Stimulated activated naive B cell treated with anti-CD40 and anti-IgM and Interleukin-4, amounts not matched to agents 10 μg/mL and 1 μg/mL and 100 μg/mL, for 72 hours (primary cell): Measurements from ENCODE around the gene G6PD.
"Not testable (repeated sequence)": the region's sequence is repeated elsewhere in the genome, so short reads cannot be mapped to it uniquely, and the experiment has no call there.

Source experiments
- ATAC-seq, 2 donors: fragments of 150-1000 bp; cut with Tn5 transposase; replicated peaks; 2 replicates each; pipeline ENCODE4 v1.10.0; 2021; ENCODE audit warnings: moderate library complexity in 1 of 2
- DNase-seq: peaks from one replicate; pipeline ENCODE4 v3.0.0; 2021
- H3K27ac Mint-ChIP-seq: one replicate; pipeline ENCODE4 v1.8.0; 2022; ENCODE audit warnings: mild to moderate bottlenecking, mixed read lengths
- H3K27me3 Mint-ChIP-seq, 2 donors: one replicate each; pipeline ENCODE4 v1.8.0; 2022; ENCODE audit warnings: mixed read lengths in 2 of 2
- H3K36me3 Mint-ChIP-seq, 2 donors: one replicate each; pipeline ENCODE4 v1.8.0; 2022; ENCODE audit warnings: mixed read lengths in 2 of 2, mild to moderate bottlenecking in 1 of 2
- H3K4me1 Mint-ChIP-seq, 2 donors: one replicate each; pipeline ENCODE4 v1.8.0; 2022; ENCODE audit warnings: mixed read lengths in 2 of 2, mild to moderate bottlenecking in 1 of 2
- H3K4me3 Mint-ChIP-seq, 2 donors: one replicate each; pipeline ENCODE4 v1.8.0; 2022; ENCODE audit warnings: mild to moderate bottlenecking in 2 of 2, mixed read lengths in 2 of 2, moderate library complexity in 1 of 2
- H3K9me3 Mint-ChIP-seq, 2 donors: one replicate each; pipeline ENCODE4 v1.8.0; 2022; ENCODE audit warnings: mixed read lengths in 2 of 2, mild to moderate bottlenecking in 1 of 2

Gene G6PD

DNA sequence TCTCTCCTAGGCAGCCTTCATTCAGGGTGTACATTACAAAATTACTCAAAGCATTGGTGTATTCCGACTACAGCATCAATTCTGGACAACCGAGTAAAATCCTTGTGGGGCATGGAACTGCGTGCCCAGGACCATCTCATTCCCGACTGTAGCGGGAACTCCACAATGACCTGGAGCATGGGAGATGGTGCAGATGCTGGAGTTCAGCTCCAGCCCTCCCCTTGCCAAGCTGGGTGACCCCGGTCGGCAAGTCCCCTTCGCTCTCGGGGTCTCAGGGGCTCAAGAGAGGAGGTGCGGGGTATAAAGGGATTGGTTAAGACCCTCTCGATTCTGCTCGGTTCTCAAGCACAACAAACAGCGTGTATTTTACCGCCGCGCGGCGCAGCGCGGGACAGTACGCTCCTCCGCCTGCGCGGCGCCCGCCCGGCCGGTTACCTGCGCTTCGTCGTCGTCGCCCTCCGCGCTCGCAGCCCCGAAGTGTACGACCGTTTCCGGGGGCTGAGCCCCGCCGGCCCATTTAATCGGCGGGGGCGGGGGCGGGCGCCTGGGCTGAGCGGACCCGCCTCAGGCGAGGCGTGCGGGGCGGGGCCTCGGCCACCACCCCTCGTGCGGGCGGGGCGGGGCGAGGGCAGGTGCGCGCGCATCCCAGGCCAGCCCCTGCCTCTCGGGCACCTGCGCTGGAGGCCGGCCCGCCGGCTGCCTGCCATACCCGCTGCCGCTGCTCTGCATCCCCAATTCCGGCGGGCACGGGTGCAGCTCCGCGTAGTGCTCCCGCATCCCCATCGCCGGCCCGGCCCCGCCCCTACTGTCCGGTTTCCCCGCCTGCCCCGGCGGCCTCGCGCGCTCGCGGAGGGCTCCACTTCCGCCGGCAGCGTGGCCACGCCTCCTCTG is at the start of gene G6PD:
Gene G6PD (minus strand): TSS at position 493 of the 891 bp plus-strand sequence. CDS start 691 bp downstream, outside the sequence.
- DNase-seq (peak; percentile 74), ATAC-seq (peak; percentile 54 to 55)
- Mint-ChIP-seq H3K27me3 (no peaks in the 10 kb centered on the region), H3K27ac (peak within 1 kb of the TSS; percentile 91), H3K9me3 (no peaks in the 10 kb centered on the region), H3K4me1 (peaks cover 30 to 61% of the 10 kb centered on the region in 2 donors), H3K4me3 (peak within 1 kb of the TSS; percentile 87 to 88), H3K36me3 (peaks cover 27 to 29% of the 10 kb centered on the region in 2 donors)

DNA sequence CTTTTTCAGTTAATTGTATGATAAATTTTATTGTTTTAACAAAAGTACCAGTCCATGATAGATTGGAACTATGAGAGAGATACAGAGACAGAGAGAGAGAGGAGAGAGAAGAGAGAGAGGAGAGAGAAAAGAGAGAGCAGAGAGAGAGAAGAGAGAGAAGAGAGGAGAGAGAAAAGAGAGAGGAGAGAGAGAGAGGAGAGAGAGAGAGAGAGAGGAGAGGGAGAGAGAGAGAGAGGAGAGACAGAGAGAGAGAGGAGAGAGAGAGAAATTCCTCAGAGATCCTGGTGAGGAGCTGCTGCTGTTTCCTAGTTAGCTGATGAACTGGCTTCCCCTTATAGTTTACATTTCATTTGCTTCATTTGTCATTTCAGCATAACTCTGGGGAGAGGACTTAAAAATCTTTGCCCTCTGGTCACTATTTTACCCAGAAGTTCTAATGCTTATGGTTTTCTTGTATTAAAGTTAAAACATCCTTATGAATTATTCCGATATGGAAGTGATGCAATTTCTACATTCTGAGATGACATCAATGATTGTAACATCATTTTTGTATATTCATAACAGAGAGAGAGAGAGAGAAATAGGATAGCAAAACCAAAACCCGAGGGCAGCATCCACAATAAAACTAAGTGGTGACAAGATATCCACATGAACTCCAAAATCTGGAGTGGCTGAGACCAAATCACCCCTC is 49.1 kb upstream of the G6PD start:
- Mint-ChIP-seq H3K4me1 (no peaks in the 10 kb centered on the region), H3K36me3 (no peaks in the 10 kb centered on the region), H3K27me3 (peaks cover 9 to 13% of the 10 kb centered on the region in 2 donors), H3K4me3 (no peak overlapping the region), H3K27ac (no peak overlapping the region), H3K9me3 (peaks cover 2 to 8% of the 10 kb centered on the region in 2 donors)
- no peak for ATAC-seq
- no peak for DNase-seq

DNA sequence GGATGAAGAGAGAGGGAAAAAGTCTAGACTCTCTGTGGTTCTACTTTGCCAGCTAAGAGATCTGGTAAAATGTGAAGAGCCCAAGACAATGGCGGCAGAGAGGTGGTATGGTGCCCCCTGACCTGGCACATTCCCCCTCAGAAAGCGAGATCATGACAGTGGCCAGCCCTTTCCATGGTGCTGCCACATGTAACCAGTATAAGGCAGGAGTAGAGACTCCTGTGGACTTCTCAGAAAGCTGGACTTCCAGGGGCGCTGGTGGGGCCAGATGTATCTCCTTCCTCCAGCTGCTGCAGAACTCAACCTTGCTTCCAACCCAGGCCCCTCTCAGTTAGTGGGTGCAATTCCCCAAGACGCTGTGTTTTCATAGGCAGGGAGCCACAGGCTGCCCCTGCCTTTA is 47.8 kb upstream of the G6PD start:
- no peaks in the 10 kb centered on the region for H3K4me1 Mint-ChIP-seq
- peaks cover 2 to 8% of the 10 kb centered on the region in 2 donors for H3K9me3 Mint-ChIP-seq
- H3K27me3 Mint-ChIP-seq = peaks cover 5 to 8% of the 10 kb centered on the region in 2 donors
- DNase-seq = no peak
- no peaks in the 10 kb centered on the region for H3K36me3 Mint-ChIP-seq
- H3K27ac Mint-ChIP-seq = no peak overlapping the region
- ATAC-seq = no peak
- H3K4me3 Mint-ChIP-seq = no peak overlapping the region

DNA sequence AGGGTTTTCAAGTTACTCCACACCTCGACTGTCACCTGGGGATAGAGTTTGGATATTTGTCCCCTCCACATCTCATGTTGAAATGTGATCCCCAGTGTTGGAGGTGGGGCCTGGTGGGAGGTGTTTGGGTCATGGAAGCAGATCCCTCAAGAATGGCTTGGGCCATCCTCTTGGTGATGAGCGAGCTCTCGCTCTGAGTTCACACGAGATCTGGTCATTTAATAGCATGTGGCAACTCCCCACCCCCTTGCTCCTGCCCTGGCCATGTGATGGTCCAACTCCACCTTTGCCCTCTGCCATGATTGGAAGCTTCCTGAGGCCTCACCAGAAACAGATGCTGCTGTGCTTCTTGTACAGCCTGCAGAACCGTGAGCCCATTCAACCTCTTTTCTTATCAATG is 46.6 kb upstream of the G6PD start:
- H3K27me3 Mint-ChIP-seq = peaks cover 5 to 8% of the 10 kb centered on the region in 2 donors
- H3K27ac Mint-ChIP-seq = no peak overlapping the region
- ATAC-seq (no peak), DNase-seq (no peak)
- H3K9me3 Mint-ChIP-seq = peaks cover 2 to 8% of the 10 kb centered on the region in 2 donors
- H3K4me3 Mint-ChIP-seq = no peak overlapping the region
- H3K4me1 Mint-ChIP-seq = no peaks in the 10 kb centered on the region
- no peaks in the 10 kb centered on the region for H3K36me3 Mint-ChIP-seq

DNA sequence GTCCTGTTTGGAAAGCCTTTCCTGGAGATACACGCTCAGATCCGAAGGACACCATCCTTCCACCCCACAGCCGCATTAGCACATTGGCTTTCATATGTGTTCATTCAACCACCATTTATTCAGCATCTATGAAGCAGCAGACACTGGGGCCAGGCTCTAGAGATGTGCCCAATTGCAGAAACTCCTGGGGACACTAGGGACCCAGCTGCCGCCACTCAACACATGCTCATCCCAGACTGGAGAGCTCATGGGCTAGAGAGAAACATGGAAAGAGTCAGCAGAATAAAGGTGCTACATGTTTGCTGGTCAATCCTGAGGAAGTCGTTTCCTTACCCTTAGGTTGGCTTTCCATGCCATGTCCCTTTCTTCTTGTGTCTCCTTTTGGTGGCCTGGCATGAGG is 45.9 kb upstream of the G6PD start:
- H3K27me3 Mint-ChIP-seq = peaks cover 5 to 8% of the 10 kb centered on the region in 2 donors
- H3K36me3 Mint-ChIP-seq = no peaks in the 10 kb centered on the region
- ATAC-seq = no peak
- H3K4me1 Mint-ChIP-seq = no peaks in the 10 kb centered on the region
- no peak for DNase-seq
- H3K27ac Mint-ChIP-seq = no peak overlapping the region
- peaks cover 2 to 8% of the 10 kb centered on the region in 2 donors for H3K9me3 Mint-ChIP-seq
- no peak overlapping the region for H3K4me3 Mint-ChIP-seq

DNA sequence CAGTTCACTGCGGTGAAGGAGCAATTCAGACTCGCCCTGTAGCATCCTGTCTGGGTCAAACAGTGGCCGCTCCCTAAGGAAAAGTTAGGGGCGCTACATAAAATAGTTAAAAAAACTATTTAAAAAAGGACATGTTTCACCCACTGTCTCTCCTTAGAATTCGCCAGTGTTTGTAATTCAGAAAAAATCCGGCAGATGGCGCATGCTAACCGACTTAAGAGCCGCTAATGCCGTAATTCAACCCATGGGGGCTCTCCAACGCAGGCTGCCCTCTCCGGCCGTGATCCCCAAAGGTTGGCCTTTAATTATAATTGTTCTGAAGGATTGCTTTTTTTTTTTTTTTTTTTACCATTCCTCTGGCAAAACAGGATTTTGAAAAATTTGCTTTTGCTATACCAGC is 43.8 kb upstream of the G6PD start:
- not testable (repeated sequence) for H3K9me3 Mint-ChIP-seq, H3K4me1 Mint-ChIP-seq, H3K27me3 Mint-ChIP-seq, H3K36me3 Mint-ChIP-seq, H3K4me3 Mint-ChIP-seq, H3K27ac Mint-ChIP-seq, ATAC-seq, DNase-seq

DNA sequence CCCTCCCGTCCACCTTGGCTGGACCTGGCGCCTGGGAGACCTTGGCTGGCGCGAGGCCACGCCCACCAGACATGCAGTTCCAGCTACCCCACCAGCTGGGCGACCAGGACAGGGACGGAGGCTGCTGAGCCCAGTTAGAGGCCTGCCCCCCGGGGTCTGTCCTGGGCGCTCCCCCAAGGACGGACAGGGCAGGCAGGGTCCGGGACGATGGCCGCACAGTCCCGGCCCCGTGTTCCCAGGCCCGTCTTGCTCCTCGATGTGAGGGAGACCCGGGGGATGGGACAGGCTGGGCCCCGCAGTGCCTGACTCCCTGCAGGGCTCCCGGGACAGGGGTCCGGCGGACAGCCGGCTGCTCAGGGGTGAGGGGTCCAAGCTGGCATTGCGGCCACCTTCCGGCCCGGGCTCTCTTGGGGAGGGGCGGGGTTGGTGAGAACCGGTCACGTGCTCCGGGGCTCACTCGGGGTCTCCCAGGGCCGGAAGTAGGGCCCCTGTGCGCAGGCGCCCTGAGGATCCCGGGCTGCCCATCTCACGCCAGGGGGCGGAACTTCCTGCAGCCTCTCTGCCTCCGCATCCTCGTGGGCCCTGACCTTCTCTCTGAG is 38.0 kb upstream of the G6PD start, which contains the start of gene CTAG1A:
Gene CTAG1A (plus strand): TSS at position 549 of the 599 bp plus-strand sequence. CDS start 74 bp downstream, outside the sequence.
- not testable (repeated sequence) for ATAC-seq, H3K4me1 Mint-ChIP-seq, H3K9me3 Mint-ChIP-seq, H3K27ac Mint-ChIP-seq, DNase-seq, H3K27me3 Mint-ChIP-seq, H3K4me3 Mint-ChIP-seq, H3K36me3 Mint-ChIP-seq

DNA sequence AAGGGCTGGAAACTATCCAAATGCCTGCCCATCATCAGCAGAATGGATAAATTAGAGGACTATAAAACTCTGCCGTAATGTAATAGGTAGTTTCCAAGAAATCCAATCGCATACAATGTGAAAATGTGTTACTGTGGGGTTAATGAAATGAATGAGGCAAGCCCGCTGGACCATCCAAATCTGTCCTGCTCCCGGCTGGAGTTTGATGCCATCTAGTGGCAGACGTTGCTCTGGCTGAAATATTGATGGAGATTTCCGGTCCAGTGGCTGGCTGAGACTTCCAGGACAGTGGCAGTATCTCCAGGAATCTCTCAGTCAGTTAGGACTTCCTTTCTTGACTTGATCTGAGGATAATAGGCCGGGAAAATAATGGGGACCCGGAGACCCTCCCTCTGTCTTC is 36.3 kb upstream of the G6PD start:
- not testable (repeated sequence) for H3K4me3 Mint-ChIP-seq, H3K27me3 Mint-ChIP-seq, H3K36me3 Mint-ChIP-seq, DNase-seq, H3K4me1 Mint-ChIP-seq, H3K27ac Mint-ChIP-seq, H3K9me3 Mint-ChIP-seq
- peak in 1 of 2 donors; percentile 45 for ATAC-seq

DNA sequence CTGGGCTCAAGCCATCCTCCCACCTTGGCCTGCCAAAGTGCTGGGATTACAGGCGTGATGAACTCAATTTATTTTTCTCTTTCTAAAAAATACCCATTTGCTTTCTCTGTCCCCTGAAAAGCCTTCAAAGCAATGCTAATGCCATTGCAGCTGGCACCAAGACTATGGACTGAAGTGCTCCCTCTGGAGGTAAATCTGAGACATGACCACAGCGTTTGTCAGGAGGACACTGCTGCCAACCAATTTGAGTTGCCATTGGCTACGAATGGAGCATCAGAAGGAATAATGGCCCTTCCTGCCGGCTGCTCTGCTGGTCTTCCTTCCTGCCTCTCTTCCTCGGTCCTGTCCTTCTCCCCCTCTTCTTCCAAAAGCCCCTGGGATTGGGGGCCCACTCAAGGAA is 28.4 kb upstream of the G6PD start:
- peak; percentile 68 to 80 for ATAC-seq
- H3K4me1 Mint-ChIP-seq, H3K27ac Mint-ChIP-seq, DNase-seq, H3K27me3 Mint-ChIP-seq, H3K36me3 Mint-ChIP-seq, H3K4me3 Mint-ChIP-seq, H3K9me3 Mint-ChIP-seq: not testable (repeated sequence)

DNA sequence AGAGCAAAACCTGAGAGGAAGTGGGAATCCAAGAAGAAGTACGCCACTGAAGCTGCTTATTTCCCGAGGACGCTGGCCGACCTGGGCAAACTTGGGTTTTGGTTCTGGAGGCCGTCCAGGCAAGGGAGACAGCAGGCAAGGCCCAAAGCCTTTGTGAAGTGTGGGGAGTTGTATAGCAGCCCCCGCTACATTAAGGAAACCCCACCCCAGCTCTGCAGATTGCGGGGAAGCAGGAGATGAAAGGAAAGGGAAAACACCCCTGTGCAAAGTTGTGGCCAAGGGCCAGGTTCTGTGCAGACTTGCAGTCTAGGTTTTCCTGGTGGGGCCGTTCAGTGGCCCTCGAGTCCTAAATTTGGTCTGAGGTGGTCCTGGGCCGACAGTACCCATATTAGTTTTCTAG is 26.4 kb upstream of the G6PD start:
- H3K27ac Mint-ChIP-seq, H3K27me3 Mint-ChIP-seq, DNase-seq, H3K9me3 Mint-ChIP-seq, H3K4me1 Mint-ChIP-seq, H3K4me3 Mint-ChIP-seq, H3K36me3 Mint-ChIP-seq, ATAC-seq: not testable (repeated sequence)

DNA sequence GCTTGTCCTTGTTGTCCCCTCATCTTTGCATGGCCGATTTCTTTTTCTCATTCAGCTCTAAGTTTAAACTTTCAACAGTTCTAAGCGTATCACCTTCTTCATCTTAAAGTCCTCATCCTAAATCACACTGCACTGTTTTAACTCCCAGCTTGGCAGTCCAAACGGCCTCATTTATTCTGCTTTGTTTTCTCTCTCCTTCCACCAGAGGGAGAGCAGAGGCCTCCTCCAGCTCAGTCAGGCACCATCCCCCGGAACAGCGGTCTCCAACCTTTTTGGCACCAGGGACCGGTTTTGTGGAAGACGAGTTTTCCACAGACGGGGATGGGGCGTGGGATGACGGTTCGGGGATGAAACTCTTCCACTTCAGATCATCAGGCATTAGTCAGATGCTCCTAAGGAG is 23.7 kb upstream of the G6PD start:
- H3K4me1 Mint-ChIP-seq, DNase-seq, H3K4me3 Mint-ChIP-seq, H3K9me3 Mint-ChIP-seq, H3K27ac Mint-ChIP-seq, ATAC-seq, H3K27me3 Mint-ChIP-seq, H3K36me3 Mint-ChIP-seq: not testable (repeated sequence)

DNA sequence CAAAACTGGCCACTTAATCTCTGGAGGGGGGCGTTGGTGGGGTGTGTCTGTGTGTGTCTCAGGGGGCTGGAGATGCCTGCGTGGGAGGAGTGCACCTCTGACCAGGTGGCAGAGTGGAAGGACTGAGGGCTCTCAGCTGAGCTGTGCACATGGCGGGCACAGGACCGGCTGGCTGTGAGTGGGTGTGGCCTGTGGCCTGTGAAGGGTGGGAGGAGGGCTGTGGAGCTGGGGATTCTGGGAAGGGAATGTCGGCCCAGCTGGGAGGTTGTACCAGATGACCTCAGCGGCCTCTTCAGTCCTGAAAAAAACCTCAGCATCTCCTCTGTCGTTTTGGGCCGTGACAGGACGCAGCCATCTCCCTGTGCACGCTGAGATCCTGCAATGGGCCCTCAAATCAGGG is 15.6 kb upstream of the G6PD start:
- not testable (repeated sequence) for H3K27me3 Mint-ChIP-seq, H3K4me3 Mint-ChIP-seq

DNA sequence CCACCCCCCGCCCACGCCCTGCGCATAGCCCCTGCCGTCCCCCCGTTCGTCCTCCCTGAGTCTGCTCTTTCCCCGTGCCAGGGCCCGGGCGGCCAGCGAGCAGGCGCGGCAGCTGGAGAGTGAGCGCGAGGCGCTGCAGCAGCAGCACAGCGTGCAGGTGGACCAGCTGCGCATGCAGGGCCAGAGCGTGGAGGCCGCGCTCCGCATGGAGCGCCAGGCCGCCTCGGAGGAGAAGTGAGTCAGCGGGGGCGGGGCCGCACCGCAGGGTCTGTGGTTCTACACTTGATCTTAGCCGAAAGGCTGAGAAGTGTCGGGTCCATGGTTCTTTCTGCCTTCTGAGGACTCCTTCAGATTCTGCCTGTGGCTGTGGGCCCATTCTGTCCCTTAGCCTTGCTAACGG is 13.7 kb upstream of the G6PD start:
- not testable (repeated sequence) for H3K27me3 Mint-ChIP-seq, ATAC-seq, DNase-seq, H3K36me3 Mint-ChIP-seq, H3K4me1 Mint-ChIP-seq, H3K9me3 Mint-ChIP-seq, H3K27ac Mint-ChIP-seq, H3K4me3 Mint-ChIP-seq

More for the DNA sequence above, 15.6 kb upstream of the G6PD start:
- not testable (repeated sequence) for H3K4me1 Mint-ChIP-seq, ATAC-seq, H3K36me3 Mint-ChIP-seq, H3K9me3 Mint-ChIP-seq, DNase-seq, H3K27ac Mint-ChIP-seq

DNA sequence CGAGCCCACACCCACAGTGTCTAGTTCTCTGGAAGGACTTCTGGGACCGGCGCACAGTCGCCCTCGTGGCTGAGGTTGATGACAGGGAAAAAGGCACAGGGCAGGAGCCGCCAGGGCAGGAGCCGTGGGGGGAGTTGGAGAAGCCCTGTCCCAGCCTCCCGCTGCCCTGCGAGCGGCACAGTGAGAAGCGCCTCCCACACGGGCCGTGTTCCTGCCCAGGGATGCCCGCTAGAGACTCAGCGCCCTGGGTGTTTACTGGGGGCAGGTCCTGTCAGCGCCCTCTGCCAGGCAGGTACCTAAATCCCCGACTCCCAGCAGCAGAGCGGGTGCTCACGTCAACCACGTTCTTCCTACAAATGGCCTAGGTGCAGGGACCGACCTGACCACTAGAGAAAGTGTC is 12.2 kb upstream of the G6PD start:
- not testable (repeated sequence) for H3K27ac Mint-ChIP-seq, H3K9me3 Mint-ChIP-seq, H3K4me1 Mint-ChIP-seq, ATAC-seq, DNase-seq, H3K4me3 Mint-ChIP-seq, H3K27me3 Mint-ChIP-seq
- H3K36me3 Mint-ChIP-seq = peaks cover 6 to 10% of the 10 kb centered on the region in 2 donors
